Prostate gland (tissue), 2 donors: ENCODE measurements around the gene XPOT. TPM values are rescaled to one million over a fixed set of nuclear protein-coding genes. Genes with fewer than 3 reads are reported as not detected.

Source experiments
- DNase-seq: peaks from one replicate; pipeline ENCODE4 v3.0.0-alpha.2; 2019; ENCODE audit warnings: low spot score
- H3K27ac ChIP-seq, 2 donors: fragments of 200-600 bp; sonication (generic); 2 replicates each; pipeline ENCODE4 v1.5.1; 2017 to 2019
- H3K27me3 ChIP-seq: fragments of 200-600 bp; sonication (generic); replicated peaks from 2 replicates; pipeline ENCODE4 v1.5.1; 2019; ENCODE audit not compliant: insufficient read depth
- H3K36me3 ChIP-seq, 2 donors: fragments of 200-600 bp; sonication (generic); 1 replicate in 1 of 2; 2 replicates in 1 of 2; pipeline versions ENCODE4 v1.5.1 to v1.8.1; 2017 to 2019
- H3K4me1 ChIP-seq: fragments of 200-600 bp; sonication (generic); replicated peaks from 2 replicates; pipeline ENCODE4 v1.5.1; 2019
- H3K4me3 ChIP-seq, 2 donors: fragments of 200-600 bp; sonication (generic); 2 replicates each; pipeline ENCODE4 v1.5.1; 2017 to 2019
- H3K9me3 ChIP-seq: fragments of 200-600 bp; sonication (generic); 2 replicates; pipeline ENCODE4 v1.5.1; 2017
- CTCF ChIP-seq, 4 experiments: fragments of 200-600 bp in 2 of 4; fragments of 450-650 bp in 2 of 4; sonication (generic) in 2 of 4; IDR thresholded peaks; 1 replicate in 3 of 4; 2 replicates in 1 of 4; pipeline ENCODE4 v1.5.1; 2016 to 2019; ENCODE audit warnings: antibody characterized with exemption in 4 of 4, mild to moderate bottlenecking in 2 of 4, moderate library complexity in 2 of 4
- POLR2A ChIP-seq: fragments of 450-650 bp; IDR thresholded peaks from one replicate; pipeline ENCODE4 v1.6.1; 2016; ENCODE audit warnings: antibody characterized with exemption, mild to moderate bottlenecking
- POLR2AphosphoS5 ChIP-seq: sonication (generic); formaldehyde crosslinking; IDR thresholded peaks from one replicate; pipeline ENCODE4 v1.6.1; 2017; ENCODE audit warnings: antibody characterized with exemption
- WGBS: methylation state at CpG from one replicate; pipeline ENCODE4 v1.1.5; 2018; 5-methylcytosine and 5-hydroxymethylcytosine counted together
- intact Hi-C: fragments of 100-400 bp; cut with DNase I; formaldehyde crosslinking; loops from one replicate; pipeline ENCODE4 v1.14.2; 2022
- total RNA-seq, 2 donors: library from RNA; depleted of rRNA; stranded (reverse); fragments of >200 nt; gene quantifications; one replicate each; pipeline ENCODE4 v1.1.0, GENCODE V29; 2016

The XPOT gene
- total RNA-seq, 2 donors from 2014 or later, result 30.4 to 36.8 TPM

- Histone ChIP-seq H3K27ac (no peak overlapping the region), H3K36me3 (peaks cover 0 to 8% of the 10 kb centered on the region in 2 donors), H3K27me3 (no peaks in the 10 kb centered on the region), H3K4me3 (no peak overlapping the region), H3K4me1 (peaks cover 6% of the 10 kb centered on the region), H3K9me3 (no peaks in the 10 kb centered on the region)
- TF ChIP-seq CTCF (IDR thresholded peaks at IDR 0.05), result no peak
- TF ChIP-seq POLR2AphosphoS5, result no peak
- no peak for TF ChIP-seq POLR2A
- DNase-seq, result no peak
- intact Hi-C loops, result no loop called here
- 92% methylated on average over 5 of the region's 5 CpGs for WGBS
Measured at GRCh38 chr12:64433915-64434314, 29.7 kb downstream of the XPOT start.

GRCh38 chr12:64440100-64440499, 35.9 kb downstream of the XPOT start:
- H3K27me3 ChIP-seq, result no peaks in the 10 kb centered on the region
- no peak for DNase-seq
- TF ChIP-seq CTCF (IDR thresholded peaks at IDR 0.05) (no peak), POLR2AphosphoS5 (no peak), POLR2A (no peak)
- WGBS, result 97% methylated on average over 1 of the region's 1 CpG
- peaks cover 6% of the 10 kb centered on the region for H3K4me1 ChIP-seq
- H3K27ac ChIP-seq, result no peak overlapping the region
- H3K9me3 ChIP-seq, result no peaks in the 10 kb centered on the region
- intact Hi-C loops, result no loop called here
- no peak overlapping the region for H3K4me3 ChIP-seq
- peaks cover 0 to 5% of the 10 kb centered on the region in 2 donors for H3K36me3 ChIP-seq

- no peak for DNase-seq
- WGBS, result 95% methylated on average over 2 of the region's 2 CpGs
- intact Hi-C loops, result no loop called here
- no peak for TF ChIP-seq POLR2AphosphoS5
- Histone ChIP-seq H3K9me3 (no peaks in the 10 kb centered on the region), H3K4me1 (peaks cover 4% of the 10 kb centered on the region), H3K36me3 (no peaks in the 10 kb centered on the region), H3K27me3 (no peaks in the 10 kb centered on the region), H3K4me3 (no peak overlapping the region), H3K27ac (peak overlapping the region in 1 of 2 donors; percentile 30)
Measured at GRCh38 chr12:64445490-64445889, 41.3 kb downstream of the XPOT start.

GRCh38 chr12:64446295-64446694, 42.1 kb downstream of the XPOT start:
- TF ChIP-seq POLR2AphosphoS5 (peak; percentile 52), CTCF (IDR thresholded peaks at IDR 0.05) (no peak), POLR2A (no peak)
- Histone ChIP-seq H3K36me3 (no peaks in the 10 kb centered on the region), H3K4me3 (no peak overlapping the region), H3K27ac (peak overlapping the region in 1 of 2 donors; percentile 54), H3K4me1 (peaks cover 8% of the 10 kb centered on the region), H3K9me3 (no peaks in the 10 kb centered on the region), H3K27me3 (no peaks in the 10 kb centered on the region)
- DNase-seq, result no peak
- WGBS, result 63% methylated on average over 1 of the region's 1 CpG
- intact Hi-C loops, result no loop called here

GRCh38 chr12:64450057-64450640, 46.0 kb downstream of the XPOT start:
- WGBS, result 81% methylated on average over 2 of the region's 2 CpGs
- Histone ChIP-seq H3K4me1 (peaks cover 8% of the 10 kb centered on the region), H3K27me3 (no peaks in the 10 kb centered on the region), H3K36me3 (no peaks in the 10 kb centered on the region), H3K4me3 (no peak overlapping the region), H3K9me3 (no peaks in the 10 kb centered on the region), H3K27ac (no peak overlapping the region)
- TF ChIP-seq POLR2AphosphoS5 (no peak), POLR2A (no peak), CTCF (IDR thresholded peaks at IDR 0.05) (no peak)
- no peak for DNase-seq
- intact Hi-C loops, result no loop called here
